Lower leg skin (tissue), 4 donors: Measurements from ENCODE around the gene NAALADL1. TPM values are rescaled to one million over a fixed set of nuclear protein-coding genes. Genes with fewer than 3 reads are reported as not detected.
A peak's percentile ranks its signal among the peaks of the same experiment; 100 is the strongest.

Experiments
- DNase-seq, 2 donors: peaks; one replicate each; pipeline ENCODE4 v3.0.0-alpha.2; 2019; ENCODE audit warnings: low spot score in 2 of 2
- H3K4me3 ChIP-seq: fragments of 200-600 bp; sonication (generic); 2 replicates; pipeline ENCODE4 v1.5.1; 2017; ENCODE audit warnings: mild to moderate bottlenecking, low read depth; ENCODE audit not compliant: poor library complexity, severe bottlenecking
- CTCF ChIP-seq, 3 donors: fragments of 450-650 bp; IDR thresholded peaks; one replicate each; pipeline ENCODE4 v1.5.1; 2016; ENCODE audit warnings: antibody characterized with exemption in 3 of 3, mild to moderate bottlenecking in 3 of 3, moderate library complexity in 2 of 3
- POLR2A ChIP-seq, 2 donors: fragments of 450-650 bp; IDR thresholded peaks; one replicate each; pipeline ENCODE4 v1.6.1; 2016 to 2017; ENCODE audit warnings: antibody characterized with exemption in 2 of 2, mild to moderate bottlenecking in 1 of 2, moderate library complexity in 1 of 2
- WGBS, 2 donors: methylation state at CpG; one replicate each; pipeline ENCODE4 v1.1.5; 2018; 5-methylcytosine and 5-hydroxymethylcytosine counted together
- intact Hi-C: fragments of 100-400 bp; cut with DNase I; formaldehyde crosslinking; loops from one replicate; pipeline ENCODE4 v1.15.0; 2023; ENCODE audit warnings: low total_unique reads
- total RNA-seq, 4 donors: library from RNA; depleted of rRNA; stranded (reverse); fragments of >200 nt; gene quantifications; one replicate each; pipeline ENCODE4 v1.1.0, GENCODE V29; 2016

The NAALADL1 gene
- total RNA-seq, 4 donors from 2014 or later, result 1.5 to 11.9 (median 9.7) TPM

GRCh38 chr11:65003282-65003681, 55.1 kb downstream of the NAALADL1 start:
- TF ChIP-seq POLR2A (IDR thresholded peaks at IDR 0.05), result no peak
- H3K4me3 ChIP-seq, result no peak overlapping the region
- intact Hi-C loops, result no loop called here
- DNase-seq, result no peak
- WGBS, 2 donors, result 75% methylated on average over 7 of the region's 7 CpGs

- intact Hi-C loops, result no loop called here
- DNase-seq, result no peak
- no peak overlapping the region for H3K4me3 ChIP-seq
- TF ChIP-seq POLR2A (IDR thresholded peaks at IDR 0.05), result no peak
- TF ChIP-seq CTCF (IDR thresholded peaks at IDR 0.05), result no peak
- 63 to 81% methylated on average over 5 of the region's 5 CpGs for WGBS, 2 donors
Observed at GRCh38 chr11:65002706-65003105, 55.6 kb downstream of the NAALADL1 start.

GRCh38 chr11:64999478-64999877, 58.9 kb downstream of the NAALADL1 start:
- WGBS, 2 donors, result 88 to 100% methylated on average over 1 of the region's 1 CpG
- DNase-seq, result no peak
- intact Hi-C loops, result no loop called here
- H3K4me3 ChIP-seq, result no peak overlapping the region
- TF ChIP-seq CTCF (IDR thresholded peaks at IDR 0.05), result no peak

GRCh38 chr11:64998690-64999431, 59.5 kb downstream of the NAALADL1 start:
- no peak overlapping the region for H3K4me3 ChIP-seq
- WGBS, 2 donors, result 69 to 76% methylated on average over 9 of the region's 9 CpGs
- no peak for TF ChIP-seq POLR2A (IDR thresholded peaks at IDR 0.05)
- TF ChIP-seq CTCF (IDR thresholded peaks at IDR 0.05), result no peak
- intact Hi-C loops, result no loop called here
- no peak for DNase-seq

GRCh38 chr11:64998141-64998540, 60.2 kb downstream of the NAALADL1 start:
- WGBS, 2 donors, result 82 to 92% methylated on average over 1 of the region's 1 CpG
- intact Hi-C loops, result no loop called here
- H3K4me3 ChIP-seq, result no peak overlapping the region
- TF ChIP-seq CTCF (IDR thresholded peaks at IDR 0.05) (no peak), POLR2A (IDR thresholded peaks at IDR 0.05) (no peak)
- no peak for DNase-seq

GRCh38 chr11:64996710-64997380, 61.5 kb downstream of the NAALADL1 start, which contains the start of gene BATF2:
BATF2 (minus strand) TSS chr11:64996971; CDS start chr11:64996914, 57 bp downstream.
- WGBS, 2 donors, result 30 to 39% methylated on average over 9 of the region's 9 CpGs
- TF ChIP-seq POLR2A (IDR thresholded peaks at IDR 0.05), result no peak
- no peak for TF ChIP-seq CTCF (IDR thresholded peaks at IDR 0.05)
- intact Hi-C loops, result no loop called here
- no peak within 1 kb of the TSS for H3K4me3 ChIP-seq
- peak; percentile 48 to 92 for DNase-seq
